ENCODE measurements around the gene KSR1.

KSR1 gene

GRCh38 chr17:27478901-27479538 is 22.8 kb downstream of the KSR1 start:
- DNase-seq: no peak
- H3K4me3 ChIP-seq (ENCODE audit: low read depth, low read length): no peak overlapping the region
- peaks cover 3% of the 10 kb centered on the region for H3K36me3 ChIP-seq (replicated peaks)

GRCh38 chr17:27479838-27480237 is 23.6 kb downstream of the KSR1 start:
- no peak for DNase-seq
- in situ Hi-C loops (cut with HindIII; ENCODE audit: low pct_ligation_motif_present, low sequenced_read_pairs): no loop called here
- no peaks in the 10 kb centered on the region for H3K27me3 ChIP-seq (replicated peaks)

More at GRCh38 chr17:27478901-27479538, 22.8 kb downstream of the KSR1 start:
- in situ Hi-C loops (cut with HindIII; ENCODE audit: low pct_ligation_motif_present, low sequenced_read_pairs): no loop called here
- Histone ChIP-seq H3K27ac (no peak overlapping the region), H3K27me3 (replicated peaks) (no peaks in the 10 kb centered on the region)
- TF ChIP-seq CTCF (IDR thresholded peaks at IDR 0.05; ENCODE audit: low read depth, low read length, missing control alignments): no peak

GRCh38 chr17:27480699-27481098 is 24.5 kb downstream of the KSR1 start:
- H3K36me3 ChIP-seq (replicated peaks): peaks cover 3% of the 10 kb centered on the region
- in situ Hi-C loops (cut with HindIII; ENCODE audit: low pct_ligation_motif_present, low sequenced_read_pairs): no loop called here
- no peak for DNase-seq
- no peak overlapping the region for H3K27ac ChIP-seq
- H3K4me3 ChIP-seq (ENCODE audit: low read depth, low read length): no peak overlapping the region
- no peaks in the 10 kb centered on the region for H3K27me3 ChIP-seq (replicated peaks)
- no peak for TF ChIP-seq CTCF (IDR thresholded peaks at IDR 0.05; ENCODE audit: low read depth, low read length, missing control alignments)

More at GRCh38 chr17:27479838-27480237, 23.6 kb downstream of the KSR1 start:
- no peak overlapping the region for H3K27ac ChIP-seq
- TF ChIP-seq CTCF (IDR thresholded peaks at IDR 0.05; ENCODE audit: low read depth, low read length, missing control alignments): no peak
- peaks cover 3% of the 10 kb centered on the region for H3K36me3 ChIP-seq (replicated peaks)
- no peak overlapping the region for H3K4me3 ChIP-seq (ENCODE audit: low read depth, low read length)

GRCh38 chr17:27481327-27481726 is 25.1 kb downstream of the KSR1 start:
- DNase-seq: no peak
- Histone ChIP-seq H3K4me3 (ENCODE audit: low read depth, low read length) (no peak overlapping the region), H3K36me3 (replicated peaks) (peaks cover 3% of the 10 kb centered on the region), H3K27me3 (replicated peaks) (no peaks in the 10 kb centered on the region), H3K27ac (no peak overlapping the region)
- TF ChIP-seq CTCF (IDR thresholded peaks at IDR 0.05; ENCODE audit: low read depth, low read length, missing control alignments): no peak
- in situ Hi-C loops (cut with HindIII; ENCODE audit: low pct_ligation_motif_present, low sequenced_read_pairs): no loop called here

- in situ Hi-C loops (cut with HindIII; ENCODE audit: low pct_ligation_motif_present, low sequenced_read_pairs): no loop called here
Observed at GRCh38 chr17:27485125-27485524, 28.9 kb downstream of the KSR1 start.

More at GRCh38 chr17:27485125-27485524, 28.9 kb downstream of the KSR1 start:
- Histone ChIP-seq H3K27ac (no peak overlapping the region), H3K36me3 (replicated peaks) (peaks cover 5% of the 10 kb centered on the region), H3K27me3 (replicated peaks) (no peaks in the 10 kb centered on the region), H3K4me3 (ENCODE audit: low read depth, low read length) (no peak overlapping the region)
- no peak for TF ChIP-seq CTCF (IDR thresholded peaks at IDR 0.05; ENCODE audit: low read depth, low read length, missing control alignments)
- no peak for DNase-seq
